GM12891 (cell line): ENCODE results near the gene WHAMM.

ENCODE experiments used
- POLR2A ChIP-seq: IDR thresholded peaks from 2 replicates; pipeline ENCODE4 v1.6.1; 2011; ENCODE audit warnings: low read depth, low read length, control low read depth
- POLR2AphosphoS5 ChIP-seq: IDR thresholded peaks from 2 replicates; pipeline ENCODE4 v1.6.1; 2011; ENCODE audit warnings: low read depth, low read length, control low read depth

DNA sequence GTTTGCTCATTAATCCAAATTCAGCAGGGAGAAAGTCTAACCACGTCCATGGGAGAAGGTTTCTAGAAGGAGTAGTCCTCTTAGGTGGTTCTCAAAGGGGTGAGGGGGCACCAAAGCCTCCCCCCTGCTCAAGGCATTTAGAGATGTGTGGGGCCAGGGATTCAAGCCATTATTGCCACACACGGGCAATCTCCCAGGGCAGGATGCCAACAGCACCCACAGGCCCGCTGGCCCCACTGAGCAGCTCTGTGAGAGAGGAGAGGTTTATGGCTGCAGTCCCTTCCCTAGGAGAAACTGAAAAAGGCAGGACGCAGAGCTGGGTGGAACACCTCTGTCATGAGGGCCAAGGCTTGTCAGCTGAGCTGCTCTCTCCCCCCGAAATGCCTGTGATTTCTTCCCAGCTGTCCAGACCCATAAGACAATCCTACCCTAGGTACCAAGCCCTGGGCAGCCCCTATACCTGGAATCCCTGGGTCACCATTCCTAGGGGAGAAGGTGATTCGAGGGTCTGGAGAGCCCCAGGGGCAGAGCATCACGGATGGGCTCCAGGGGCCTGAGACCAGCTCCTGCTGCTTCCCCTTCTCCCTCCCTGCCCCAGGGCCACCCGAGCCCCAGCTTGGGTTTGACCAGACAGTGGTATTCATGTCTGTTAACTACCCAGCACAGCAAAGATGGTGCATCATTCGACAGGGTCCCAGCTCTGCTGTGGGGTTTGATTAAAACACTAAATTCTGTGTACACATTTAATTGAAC, 39.0 kb downstream of the WHAMM start:
- no peak for TF ChIP-seq POLR2A
- TF ChIP-seq POLR2AphosphoS5, result no peak
